Mesodermal cell (in vitro differentiated cells): ENCODE measurements around the gene CHRNB2.

Experiments used
- H3K27ac ChIP-seq: 2 replicates; pipeline ENCODE4 v1.7.0; 2013; ENCODE audit warnings: mild to moderate bottlenecking, low read depth, low read length, moderate library complexity; ENCODE audit not compliant: severe bottlenecking
- H3K36me3 ChIP-seq: 2 replicates; pipeline ENCODE4 v1.7.1; 2013; ENCODE audit warnings: mild to moderate bottlenecking, low read length, moderate library complexity; ENCODE audit not compliant: control insufficient read depth, insufficient read depth
- H3K4me1 ChIP-seq: one replicate; pipeline ENCODE4 v1.7.1; 2013; ENCODE audit warnings: mild to moderate bottlenecking, low read length; ENCODE audit not compliant: insufficient read depth, control insufficient read depth, poor library complexity, severe bottlenecking
- H3K4me3 ChIP-seq: 2 replicates; pipeline ENCODE4 v1.7.0; 2013; ENCODE audit warnings: low read length, control low read depth, mild to moderate bottlenecking; ENCODE audit not compliant: insufficient read depth, poor library complexity, severe bottlenecking; ENCODE audit errors: extremely low read depth
- H3K9me3 ChIP-seq: 2 replicates; pipeline ENCODE4 v1.7.1; 2013; ENCODE audit warnings: mild to moderate bottlenecking, low read length, moderate library complexity; ENCODE audit not compliant: control insufficient read depth
- WGBS, 2 experiments: methylation state at CpG; one replicate each; pipeline ENCODE4 v1.1.5; 2013; ENCODE audit warnings: missing lambda C conversion rate in 2 of 2; ENCODE audit not compliant: insufficient coverage in 2 of 2; 5-methylcytosine and 5-hydroxymethylcytosine counted together

The CHRNB2 gene

DNA sequence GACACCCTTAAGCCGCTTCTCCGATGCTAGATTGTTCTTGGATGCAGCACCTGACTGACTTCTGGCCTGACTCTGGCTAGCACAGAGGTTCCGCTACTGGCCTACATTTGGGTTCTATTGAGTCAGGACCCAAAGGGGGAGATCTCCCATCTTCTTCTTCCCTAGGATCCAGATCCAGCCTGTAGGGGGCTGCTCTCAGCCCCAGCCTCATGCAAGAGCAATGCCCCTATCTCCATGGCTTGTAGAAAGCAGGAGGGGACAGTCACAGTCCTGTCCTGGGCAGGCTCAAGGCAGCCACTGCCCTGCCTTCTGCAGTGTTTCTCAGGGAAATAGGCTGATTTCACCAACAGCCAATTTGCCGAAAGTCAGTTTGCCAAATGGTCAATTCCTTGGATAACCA, 46.7 kb downstream of the CHRNB2 start:
- H3K36me3 ChIP-seq: peaks cover 7% of the 10 kb centered on the region
- 79 to 93% methylated on average over 2 to 3 of the region's 4 CpGs for WGBS, 2 experiments
- no peaks in the 10 kb centered on the region for H3K9me3 ChIP-seq
- peaks cover 33% of the 10 kb centered on the region for H3K4me1 ChIP-seq
- H3K4me3 ChIP-seq: no peak overlapping the region
- H3K27ac ChIP-seq: no peak overlapping the region

DNA sequence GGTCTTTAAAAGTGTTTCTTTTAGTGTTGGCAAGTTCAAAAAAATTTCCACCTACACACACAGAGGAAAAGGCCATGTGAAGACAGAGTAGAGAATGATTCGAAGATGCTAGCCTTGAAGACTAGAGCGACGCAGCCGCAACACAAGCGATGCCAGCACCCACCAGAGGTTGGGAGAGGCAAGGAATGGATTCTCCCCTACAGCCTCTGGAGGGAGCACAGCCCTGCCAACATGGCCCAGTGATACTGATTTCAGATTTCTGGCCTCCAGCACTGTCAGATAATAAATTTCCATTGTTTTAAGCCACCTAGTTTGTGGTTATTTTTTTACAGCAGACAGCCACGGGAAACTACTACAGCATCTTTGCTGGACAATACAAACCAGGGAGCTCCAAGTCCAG, 47.3 kb downstream of the CHRNB2 start:
- H3K4me3 ChIP-seq: no peak overlapping the region
- no peaks in the 10 kb centered on the region for H3K9me3 ChIP-seq
- 85 to 92% methylated on average over 5 to 6 of the region's 6 CpGs for WGBS, 2 experiments
- H3K36me3 ChIP-seq: peaks cover 10% of the 10 kb centered on the region
- peak overlapping the region; percentile 57 for H3K27ac ChIP-seq
- H3K4me1 ChIP-seq: peaks cover 27% of the 10 kb centered on the region

DNA sequence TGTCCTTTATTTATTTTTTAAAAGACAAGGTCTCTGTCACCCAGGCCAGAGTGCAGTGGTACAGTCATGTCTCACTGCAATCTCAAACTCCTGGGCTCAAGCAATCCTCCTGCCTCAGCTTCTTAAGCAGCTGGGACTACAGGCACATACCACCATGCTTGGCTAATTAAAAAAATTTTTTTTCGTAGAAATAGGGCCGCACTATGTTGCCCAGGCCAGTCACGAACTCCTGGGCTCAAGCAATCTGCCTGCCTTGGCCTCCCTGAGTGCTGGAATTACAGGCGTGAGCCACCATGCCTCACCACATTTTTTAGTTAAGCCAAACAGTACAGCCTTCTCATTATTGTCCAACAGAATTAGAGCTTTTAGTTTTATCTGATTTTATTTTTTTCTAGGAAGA, 47.8 kb downstream of the CHRNB2 start:
- Histone ChIP-seq H3K4me3 (no peak overlapping the region), H3K4me1 (peaks cover 27% of the 10 kb centered on the region), H3K27ac (peak overlapping the region; percentile 57), H3K36me3 (peaks cover 10% of the 10 kb centered on the region), H3K9me3 (no peaks in the 10 kb centered on the region)
- WGBS, 2 experiments: 78 to 90% methylated on average over 3 of the region's 4 CpGs

DNA sequence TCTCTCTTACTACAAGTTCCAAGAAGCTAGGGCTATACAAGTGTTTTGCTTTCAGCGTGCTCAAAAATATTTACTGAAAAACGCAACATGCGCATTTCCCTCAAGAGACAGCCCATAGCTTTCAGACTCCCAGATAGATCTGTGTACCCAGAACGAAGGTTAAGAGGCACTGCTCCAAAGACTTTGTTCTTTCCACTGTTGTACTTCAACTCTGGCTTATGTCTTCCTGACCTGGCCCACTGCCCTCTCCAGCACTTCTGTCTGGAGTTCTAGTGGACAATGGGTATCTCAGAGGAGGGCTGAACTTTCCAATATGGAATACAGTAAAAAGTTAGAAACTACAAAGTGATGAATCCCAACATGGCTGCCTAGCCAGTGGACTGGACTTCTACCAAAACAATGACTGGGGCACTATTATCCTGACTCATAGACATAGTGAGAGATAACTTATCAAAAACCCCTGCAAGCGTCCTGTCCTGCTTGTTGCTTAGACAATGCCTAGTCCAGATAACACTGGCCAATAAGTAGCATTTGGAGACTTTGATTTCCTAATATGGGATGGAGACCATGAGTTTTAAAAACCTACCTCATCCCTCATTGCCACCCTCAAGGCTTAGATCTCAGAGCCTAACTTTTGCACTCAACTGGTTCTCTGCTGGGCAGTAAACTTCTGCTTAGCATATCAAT, 49.2 kb downstream of the CHRNB2 start:
- WGBS, 2 experiments: 89 to 93% methylated on average over 4 to 5 of the region's 5 CpGs
- no peaks in the 10 kb centered on the region for H3K9me3 ChIP-seq
- H3K4me1 ChIP-seq: peaks cover 27% of the 10 kb centered on the region
- H3K4me3 ChIP-seq: no peak overlapping the region
- H3K36me3 ChIP-seq: peaks cover 13% of the 10 kb centered on the region
- peak overlapping the region; percentile 48 for H3K27ac ChIP-seq

DNA sequence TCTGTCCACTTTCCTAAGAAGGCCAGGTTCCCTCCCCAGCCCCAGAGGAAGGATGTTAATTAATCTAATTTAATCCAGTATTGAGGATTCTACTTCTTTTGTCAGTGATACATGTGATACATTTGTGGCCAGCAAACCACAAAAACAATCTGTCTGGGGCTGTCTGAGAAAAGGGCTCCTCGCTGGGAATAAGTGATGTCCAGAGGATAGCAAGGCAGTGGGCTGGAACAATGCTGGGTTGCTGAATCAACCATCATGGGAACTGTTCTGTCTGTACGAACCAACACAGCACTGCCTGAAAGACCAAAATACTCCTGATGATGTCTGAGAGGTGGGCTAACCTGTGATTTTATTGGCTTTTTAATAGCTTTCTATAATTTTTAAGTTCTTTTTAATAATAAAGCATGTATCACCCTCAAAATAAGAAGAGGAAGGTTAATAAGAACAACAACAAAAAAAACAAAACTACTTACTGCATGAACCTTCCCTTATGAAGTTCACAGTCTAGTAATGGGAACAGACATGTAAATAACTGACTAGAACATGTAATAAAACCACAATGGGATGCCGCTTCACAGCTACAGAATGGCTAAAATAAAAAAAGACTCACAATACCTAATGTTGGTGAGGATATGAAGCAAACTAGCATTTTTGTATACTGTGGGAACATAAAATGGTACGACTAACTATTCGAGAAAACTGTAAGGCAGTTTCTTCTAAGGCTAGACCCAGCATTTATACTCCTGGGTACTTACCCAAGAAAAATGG, 51.8 kb downstream of the CHRNB2 start:
- Histone ChIP-seq H3K27ac (no peak overlapping the region), H3K4me1 (peaks cover 27% of the 10 kb centered on the region), H3K36me3 (peaks cover 32% of the 10 kb centered on the region), H3K4me3 (no peak overlapping the region), H3K9me3 (no peaks in the 10 kb centered on the region)
- WGBS, 2 experiments: 88 to 93% methylated on average over 1 to 3 of the region's 5 CpGs

DNA sequence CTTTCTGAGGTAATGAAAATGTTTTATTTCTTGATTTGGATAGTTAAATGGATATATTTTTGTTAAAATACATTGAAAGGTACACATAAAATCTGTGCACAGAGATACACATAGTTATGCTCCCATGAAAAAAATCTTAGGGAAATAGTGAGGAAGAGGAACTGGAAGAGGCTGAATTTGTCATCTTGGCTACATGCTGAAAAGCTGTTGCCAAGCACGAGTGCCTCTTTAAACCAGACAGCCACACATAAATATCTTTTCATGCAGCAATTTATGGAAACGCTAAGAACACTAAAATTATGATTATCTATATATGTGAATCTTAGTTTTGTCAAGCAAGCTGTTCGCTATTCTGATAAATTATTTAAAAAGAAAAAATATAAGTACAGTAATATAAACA, 53.2 kb downstream of the CHRNB2 start:
- Histone ChIP-seq H3K27ac (no peak overlapping the region), H3K9me3 (no peaks in the 10 kb centered on the region), H3K36me3 (peaks cover 37% of the 10 kb centered on the region), H3K4me1 (peaks cover 19% of the 10 kb centered on the region), H3K4me3 (no peak overlapping the region)
- no CpG with 5 or more reads among the region's 3 CpGs for WGBS, 2 experiments

DNA sequence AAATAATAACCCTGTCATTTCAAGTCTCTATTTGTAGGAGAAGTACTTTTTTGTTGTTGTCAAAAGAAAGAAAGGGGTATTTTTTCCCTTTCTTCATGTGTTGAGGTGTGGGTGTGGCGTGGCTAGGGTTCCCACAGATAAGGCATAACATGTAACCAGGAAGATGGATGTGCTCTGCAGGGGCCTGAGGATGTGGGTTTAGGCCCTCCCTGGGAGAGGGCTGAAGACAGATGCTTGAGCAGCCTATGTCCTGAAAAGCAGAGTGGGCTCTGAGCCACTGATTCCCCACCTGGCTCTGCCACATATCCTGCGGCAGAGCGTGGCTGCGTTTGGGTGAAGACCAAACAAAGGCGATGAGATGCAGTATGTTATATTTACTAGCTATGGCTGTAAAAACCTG, 54.3 kb downstream of the CHRNB2 start:
- H3K36me3 ChIP-seq: peaks cover 37% of the 10 kb centered on the region
- no peak overlapping the region for H3K27ac ChIP-seq
- peaks cover 12% of the 10 kb centered on the region for H3K4me1 ChIP-seq
- no peaks in the 10 kb centered on the region for H3K9me3 ChIP-seq
- H3K4me3 ChIP-seq: no peak overlapping the region
- 87 to 100% methylated on average over 3 to 4 of the region's 5 CpGs for WGBS, 2 experiments

DNA sequence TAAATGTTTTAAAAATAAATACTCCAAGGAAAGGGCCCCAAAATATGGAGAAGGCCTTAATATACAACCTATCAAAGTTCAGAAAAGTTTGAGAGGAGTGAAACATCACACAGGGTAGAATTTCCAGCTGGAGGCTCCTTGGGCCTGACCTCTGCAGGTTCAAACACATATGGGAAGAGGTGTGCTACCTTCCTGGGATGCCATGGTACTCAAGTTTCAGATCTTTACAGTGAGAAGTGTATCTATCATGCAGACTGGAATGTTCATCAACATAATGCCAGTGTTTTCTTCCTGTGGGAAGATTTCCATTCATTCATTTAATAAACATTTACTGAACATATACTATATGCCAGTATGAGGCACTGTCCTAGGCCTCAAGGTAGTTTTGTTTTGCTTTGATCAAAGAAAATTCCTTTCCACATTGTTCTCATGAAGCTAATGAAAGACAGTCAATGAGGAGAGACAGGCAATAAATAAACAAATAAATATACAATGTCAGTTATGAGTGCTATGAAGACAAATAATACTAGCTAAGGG, 55.0 kb downstream of the CHRNB2 start:
- Histone ChIP-seq H3K4me3 (no peak overlapping the region), H3K9me3 (no peaks in the 10 kb centered on the region), H3K27ac (no peak overlapping the region), H3K36me3 (peaks cover 37% of the 10 kb centered on the region), H3K4me1 (peaks cover 5% of the 10 kb centered on the region)

DNA sequence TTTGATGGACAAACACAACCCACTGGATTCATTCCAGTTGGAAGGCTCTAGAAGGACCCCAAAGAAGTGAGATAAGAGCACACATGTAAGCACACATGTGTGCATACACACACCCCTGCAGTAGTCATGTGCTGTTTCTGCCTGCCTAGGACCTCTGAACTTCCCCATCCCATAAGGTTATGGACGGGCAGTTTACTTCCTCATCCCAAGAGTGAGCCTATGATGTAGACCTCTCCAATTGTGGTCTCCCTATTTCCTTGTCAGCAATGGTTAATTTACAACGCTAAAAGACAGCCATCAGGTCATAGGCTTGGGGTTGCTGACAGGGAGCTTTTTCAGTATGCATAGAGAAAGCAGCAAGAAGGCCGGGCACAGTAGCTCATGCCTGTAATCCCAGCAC, 55.8 kb downstream of the CHRNB2 start:
- no peak overlapping the region for H3K27ac ChIP-seq
- 87 to 100% methylated on average over 2 to 3 of the region's 3 CpGs for WGBS, 2 experiments
- H3K4me1 ChIP-seq: peaks cover 4% of the 10 kb centered on the region
- no peak overlapping the region for H3K4me3 ChIP-seq
- H3K36me3 ChIP-seq: peaks cover 37% of the 10 kb centered on the region
- no peaks in the 10 kb centered on the region for H3K9me3 ChIP-seq

DNA sequence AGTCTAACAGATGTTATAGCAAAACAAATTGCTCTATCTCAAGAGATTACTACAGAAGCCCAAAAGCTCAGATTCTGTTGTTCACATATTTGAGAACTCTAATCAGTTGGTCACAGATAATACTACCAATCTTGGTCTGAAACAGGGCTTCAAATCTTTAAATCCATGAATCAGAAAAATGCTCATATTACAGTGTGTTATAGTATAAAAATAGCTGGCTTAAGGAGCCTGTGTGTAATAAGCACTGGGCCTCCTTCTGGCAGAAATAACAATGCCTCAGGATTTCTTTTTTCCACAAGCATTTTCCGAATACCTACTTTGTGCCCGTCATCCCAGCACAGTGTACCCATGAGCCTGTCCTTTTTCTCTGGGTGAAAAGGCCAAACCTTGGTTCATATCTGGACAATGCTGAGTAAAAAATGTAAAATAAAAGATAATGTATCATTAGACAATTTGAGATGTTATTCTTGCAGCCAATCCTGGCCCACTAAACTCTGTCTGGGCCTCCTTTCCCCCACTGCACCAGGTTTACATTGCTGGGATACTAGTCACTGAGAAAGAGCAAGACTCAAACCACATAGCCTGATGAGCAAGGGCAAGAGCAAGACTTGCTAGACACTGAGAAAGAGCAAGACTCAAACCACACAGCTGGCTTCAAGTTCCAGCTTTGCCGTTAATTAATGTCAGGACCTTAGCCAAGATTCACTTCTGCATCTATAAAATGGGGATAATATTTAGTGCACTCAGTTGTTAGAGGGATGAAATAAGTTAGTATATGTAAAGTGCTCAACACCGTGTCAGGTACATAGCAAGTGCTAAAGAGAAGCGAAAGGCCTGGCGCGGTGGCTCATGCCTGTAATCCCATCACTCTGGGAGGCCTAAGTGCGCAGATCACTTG, 57.4 kb downstream of the CHRNB2 start:
- Histone ChIP-seq H3K36me3 (peaks cover 31% of the 10 kb centered on the region), H3K27ac (no peak overlapping the region)
- WGBS, 2 experiments: 90 to 100% methylated on average over 4 to 8 of the region's 8 CpGs

More for the DNA sequence above, 57.4 kb downstream of the CHRNB2 start:
- Histone ChIP-seq H3K4me3 (no peak overlapping the region), H3K4me1 (peaks cover 4% of the 10 kb centered on the region), H3K9me3 (peaks cover 13% of the 10 kb centered on the region)
